CD4-positive, alpha-beta T cell treated with Interleukin-4 for 1 hour (primary cell): Measurements from ENCODE around the gene GNMT.
A peak's percentile ranks its signal among the peaks of the same experiment; 100 is the strongest.
"Not testable (repeated sequence)": the region's sequence is repeated elsewhere in the genome, so short reads cannot be mapped to it uniquely, and the experiment has no call there.

Experiments
- DNase-seq, 2 donors: peaks; one replicate each; pipeline ENCODE4 v3.0.0-alpha.2; 2020 to 2022

Gene GNMT

GRCh38 chr6:42960243-42961019 lies at the start of gene GNMT:
Gene GNMT (plus strand): TSS chr6:42960754. CDS start chr6:42960768, 14 bp downstream.
- peak in 1 of 2 donors; percentile 26 for DNase-seq

GRCh38 chr6:42911171-42912021 lies 49.2 kb upstream of the GNMT start:
- DNase-seq, result no peak

- DNase-seq, result no peak
Observed at GRCh38 chr6:42914546-42914945, 46.0 kb upstream of the GNMT start.

GRCh38 chr6:42915732-42916131 lies 44.8 kb upstream of the GNMT start, which contains the start of gene PTCRA:
Gene PTCRA (plus strand): TSS chr6:42916053. CDS start chr6:42916070, 17 bp downstream.
- no peak for DNase-seq

GRCh38 chr6:42916288-42916687 lies 44.3 kb upstream of the GNMT start:
- no peak for DNase-seq

GRCh38 chr6:42921801-42922200 lies 38.8 kb upstream of the GNMT start:
- no peak for DNase-seq

- DNase-seq, result no peak
Observed at GRCh38 chr6:42923666-42924065, 36.9 kb upstream of the GNMT start.

- no peak for DNase-seq
Observed at GRCh38 chr6:42925248-42925857, 35.2 kb upstream of the GNMT start.

- peak; percentile 95 to 96 for DNase-seq
Observed at GRCh38 chr6:42928986-42929820, 31.4 kb upstream of the GNMT start, which contains the start of gene CNPY3. Gene CNPY3 (plus strand): TSS chr6:42929480. CDS start chr6:42929571, 91 bp downstream.

GRCh38 chr6:42929821-42930360 lies 30.7 kb upstream of the GNMT start:
- peak; percentile 68 to 71 for DNase-seq

- DNase-seq, result no peak
Observed at GRCh38 chr6:42932412-42932811, 28.1 kb upstream of the GNMT start.

GRCh38 chr6:42933205-42933604 lies 27.3 kb upstream of the GNMT start:
- no peak for DNase-seq

GRCh38 chr6:42935322-42935721 lies 25.2 kb upstream of the GNMT start:
- no peak for DNase-seq

- no peak for DNase-seq
Observed at GRCh38 chr6:42936398-42936797, 24.2 kb upstream of the GNMT start.

- DNase-seq, result no peak
Observed at GRCh38 chr6:42937548-42938427, 22.8 kb upstream of the GNMT start.

GRCh38 chr6:42938428-42938796 lies 22.1 kb upstream of the GNMT start:
- no peak for DNase-seq

- DNase-seq, result no peak
Observed at GRCh38 chr6:42938987-42939809, 21.4 kb upstream of the GNMT start.

GRCh38 chr6:42939810-42940167 lies 20.8 kb upstream of the GNMT start:
- DNase-seq, result no peak

- DNase-seq, result no peak
Observed at GRCh38 chr6:42940493-42941045, 20.0 kb upstream of the GNMT start.

GRCh38 chr6:42941356-42941755 lies 19.2 kb upstream of the GNMT start:
- DNase-seq, result not testable (repeated sequence)
